GM21515 (cell line): ENCODE data around the gene ADGB.

ENCODE experiments used
- ATAC-seq: cut with Tn5 transposase; IDR thresholded peaks from one replicate; pipeline ENCODE4 v1.9.1; 2021; ENCODE audit not compliant: unreplicated experiment

The ADGB gene

GRCh38 chr6:146859795-146860495 lies 261.2 kb downstream of the ADGB start:
- ATAC-seq: no peak

- ATAC-seq: no peak
These were observed 261.8 kb downstream of the ADGB start for GRCh38 chr6:146860583-146860982.

GRCh38 chr6:146861029-146861563 lies 262.3 kb downstream of the ADGB start:
- ATAC-seq: no peak

DNA sequence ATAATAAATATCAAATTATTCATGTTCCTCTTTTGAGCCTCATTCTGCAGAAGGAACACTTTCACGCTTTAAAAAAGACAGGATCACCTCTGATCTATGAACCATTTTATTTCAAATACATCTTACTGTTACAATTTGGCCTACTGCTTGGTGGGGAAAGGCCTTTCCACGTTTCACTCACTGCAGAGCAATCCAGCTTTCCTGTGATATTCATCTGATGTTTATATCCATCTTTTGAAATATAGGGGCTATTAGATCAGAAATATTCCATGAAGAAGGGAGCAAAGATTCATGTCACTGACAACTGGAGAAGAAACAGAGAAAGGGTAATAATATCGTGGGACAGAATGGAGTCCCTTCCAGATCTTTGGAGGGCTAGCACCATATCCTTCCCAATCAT lies 262.9 kb downstream of the ADGB start:
- ATAC-seq: no peak

DNA sequence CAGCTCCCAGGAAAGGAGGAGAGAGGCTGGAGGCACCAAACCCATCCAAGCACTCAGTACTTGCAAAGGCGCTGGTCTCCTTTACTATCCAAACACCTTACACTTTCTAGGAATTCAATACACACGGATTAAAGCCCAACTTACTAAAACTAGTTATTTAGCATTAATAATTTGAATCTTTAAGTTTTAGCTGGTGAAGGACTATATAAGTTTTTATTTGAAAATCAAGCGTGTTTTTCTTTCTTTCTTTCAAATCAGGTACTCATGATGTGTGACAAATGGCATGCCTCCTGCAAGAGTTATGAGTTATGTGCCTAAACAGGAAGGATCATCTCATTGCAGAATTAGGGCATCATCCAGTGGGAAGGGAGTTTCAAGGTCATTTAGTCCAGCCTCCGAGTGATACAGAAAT lies 263.7 kb downstream of the ADGB start:
- no peak for ATAC-seq

GRCh38 chr6:146864300-146864699 lies 265.5 kb downstream of the ADGB start:
- no peak for ATAC-seq

GRCh38 chr6:146864885-146865284 lies 266.1 kb downstream of the ADGB start:
- no peak for ATAC-seq
